IMR-90 (cell line): ENCODE measurements around the gene DMRT1. TPM values are rescaled to one million over a fixed set of nuclear protein-coding genes. Genes with fewer than 3 reads are reported as not detected.

Experiments
- ATAC-seq: fragments of 200-7000 bp; cut with Tn5 transposase; 2 replicates; pipeline ENCODE4 v1.9.1; 2020; ENCODE audit warnings: low read depth, mild to moderate bottlenecking, moderate library complexity
- BruUV-seq: library from RNA; stranded (reverse); fragments of 400-500 nt; replicated peaks from 2 replicates; lab custom pipeline; 2021; lab: Mats Ljungman, UMichigan
- CTCF ChIA-PET: fragments of 300-600 bp; formaldehyde crosslinking; extraction: SDS; loops from one replicate; lab custom pipeline; 2021; ENCODE audit warnings: antibody characterized with exemption; lab: Yijun Ruan, JAX
- POLR2A ChIA-PET: fragments of 300-600 bp; sonication (Branson Sonifier 250); formaldehyde crosslinking; loops from one replicate; lab custom pipeline; 2022; ENCODE audit warnings: antibody characterized with exemption; ENCODE audit not compliant: unreplicated experiment; lab: Charles Lee
- DNase-seq: peaks from one replicate; pipeline ENCODE4 v3.0.0; 2013
- H2AFZ ChIP-seq: replicated peaks from 2 replicates; pipeline ENCODE3; 2013; ENCODE audit warnings: low read length, mild to moderate bottlenecking; ENCODE audit not compliant: poor library complexity
- H2AK5ac ChIP-seq: 2 replicates; pipeline ENCODE4 v1.6.1; 2013; ENCODE audit warnings: low read depth, low read length, inconsistent platforms
- H2AK9ac ChIP-seq: replicated peaks from 2 replicates; pipeline ENCODE3; 2013; ENCODE audit warnings: mild to moderate bottlenecking, low read depth, low read length, moderate library complexity; ENCODE audit not compliant: poor library complexity
- H2BK120ac ChIP-seq: 2 replicates; pipeline ENCODE4 v1.6.1; 2013; ENCODE audit warnings: low read depth, low read length, inconsistent platforms
- H2BK15ac ChIP-seq: 3 replicates; pipeline ENCODE4 v1.6.1; 2013; ENCODE audit warnings: low read depth, low read length, inconsistent platforms
- H2BK20ac ChIP-seq: 2 replicates; pipeline ENCODE4 v1.6.1; 2013; ENCODE audit warnings: low read depth, mild to moderate bottlenecking, inconsistent platforms, low read length, moderate library complexity
- H2BK5ac ChIP-seq: 2 replicates; pipeline ENCODE4 v1.6.1; 2013; ENCODE audit warnings: mild to moderate bottlenecking, low read depth, low read length, inconsistent platforms; ENCODE audit not compliant: poor library complexity, severe bottlenecking
- H3K14ac ChIP-seq: replicated peaks from 2 replicates; pipeline ENCODE4 v1.6.1; 2013; ENCODE audit warnings: low read depth, low read length, inconsistent platforms
- H3K18ac ChIP-seq: 2 replicates; pipeline ENCODE4 v1.6.1; 2013; ENCODE audit warnings: low read depth, low read length, control low read depth
- H3K23ac ChIP-seq: 2 replicates; pipeline ENCODE4 v1.6.1; 2013; ENCODE audit warnings: low read depth, low read length, inconsistent platforms
- H3K27ac ChIP-seq: 2 replicates; pipeline ENCODE4 v1.5.1; 2013; ENCODE audit warnings: mild to moderate bottlenecking, control low read depth, low read length; ENCODE audit not compliant: insufficient read depth
- H3K27me3 ChIP-seq: 2 replicates; pipeline ENCODE4 v1.6.1; 2013; ENCODE audit warnings: low read length; ENCODE audit not compliant: control insufficient read depth, insufficient read depth
- H3K36me3 ChIP-seq: 2 replicates; pipeline ENCODE4 v1.6.1; 2013; ENCODE audit warnings: low read length, mixed read lengths; ENCODE audit not compliant: control insufficient read depth, insufficient read depth
- H3K4ac ChIP-seq: 2 replicates; pipeline ENCODE4 v1.6.1; 2013; ENCODE audit warnings: low read depth, low read length, inconsistent platforms
- H3K4me1 ChIP-seq: 2 replicates; pipeline ENCODE4 v1.6.1; 2013; ENCODE audit warnings: low read length, mixed read lengths; ENCODE audit not compliant: control insufficient read depth, insufficient read depth
- H3K4me2 ChIP-seq: 2 replicates; pipeline ENCODE4 v1.6.1; 2013; ENCODE audit warnings: low read depth, mild to moderate bottlenecking, control low read depth, low read length, moderate library complexity
- H3K4me3 ChIP-seq: 2 replicates; pipeline ENCODE4 v1.5.1; 2013; ENCODE audit warnings: low read depth, mild to moderate bottlenecking, control low read depth, low read length, moderate library complexity; ENCODE audit not compliant: insufficient read depth
- H3K56ac ChIP-seq: 2 replicates; pipeline ENCODE4 v1.6.1; 2013; ENCODE audit warnings: low read length, inconsistent platforms; ENCODE audit not compliant: insufficient read depth; ENCODE audit errors: extremely low read depth
- H3K79me1 ChIP-seq, 2 experiments: 2 replicates each; pipeline ENCODE4 v1.6.1; 2013; ENCODE audit warnings: low read length in 2 of 2, inconsistent platforms in 1 of 2, low read depth in 1 of 2
- H3K9ac ChIP-seq: 2 replicates; pipeline ENCODE4 v1.6.1; 2013; ENCODE audit warnings: low read depth, low read length, control low read depth
- H3K9me1 ChIP-seq: 2 replicates; pipeline ENCODE4 v1.6.1; 2013; ENCODE audit warnings: low read length, inconsistent platforms; ENCODE audit not compliant: insufficient read depth
- H3K9me3 ChIP-seq: 2 replicates; pipeline ENCODE4 v1.6.1; 2013; ENCODE audit warnings: low read length; ENCODE audit not compliant: control insufficient read depth, insufficient read depth
- H4K20me1 ChIP-seq: 2 replicates; pipeline ENCODE4 v1.6.1; 2013; ENCODE audit warnings: low read length, inconsistent platforms; ENCODE audit not compliant: insufficient read depth
- H4K5ac ChIP-seq: 2 replicates; pipeline ENCODE4 v1.6.1; 2013; ENCODE audit warnings: mild to moderate bottlenecking, low read depth, low read length, control low read depth
- H4K8ac ChIP-seq, 2 experiments: 2 replicates each; pipeline ENCODE4 v1.6.1; 2013; ENCODE audit warnings: low read depth in 2 of 2, low read length in 2 of 2, control low read depth in 1 of 2, inconsistent platforms in 1 of 2
- H4K91ac ChIP-seq: 2 replicates; pipeline ENCODE4 v1.6.1; 2013; ENCODE audit warnings: low read depth, low read length, inconsistent platforms; ENCODE audit not compliant: insufficient read depth
- BHLHE40 ChIP-seq: fragments of 150-350 bp; IDR thresholded peaks from 2 replicates; pipeline ENCODE4 v1.6.1; 2016; ENCODE audit warnings: mild to moderate bottlenecking, low read depth, low read length
- CEBPB ChIP-seq: IDR thresholded peaks from 2 replicates; pipeline ENCODE4 v1.6.1; 2012; ENCODE audit warnings: low read depth, low read length, improper control_type of control experiment
- CHD1 ChIP-seq: IDR thresholded peaks from 2 replicates; pipeline ENCODE4 v1.6.1; 2012; ENCODE audit warnings: low read depth, low read length, improper control_type of control experiment
- CTCF ChIP-seq: conservative IDR thresholded peaks from 2 replicates; pipeline ENCODE4 v1.5.1; 2012; ENCODE audit warnings: mild to moderate bottlenecking, low read depth, low read length, improper control_type of control experiment
- FOS ChIP-seq: fragments of 150-350 bp; IDR thresholded peaks from 2 replicates; pipeline ENCODE4 v1.6.1; 2016; ENCODE audit warnings: low read depth, low read length
- MAZ ChIP-seq: IDR thresholded peaks from 2 replicates; pipeline ENCODE4 v1.6.1; 2012; ENCODE audit warnings: low read depth, mild to moderate bottlenecking, low read length, improper control_type of control experiment, moderate library complexity, borderline replicate concordance
- MXI1 ChIP-seq: IDR thresholded peaks from 2 replicates; pipeline ENCODE4 v1.6.1; 2012; ENCODE audit warnings: low read depth, mild to moderate bottlenecking, low read length, moderate library complexity, borderline replicate concordance
- NFE2L2 ChIP-seq: fragments of 150-350 bp; IDR thresholded peaks from 2 replicates; pipeline ENCODE4 v1.6.1; 2016; ENCODE audit warnings: low read depth, mild to moderate bottlenecking, low read length
- RAD21 ChIP-seq: IDR thresholded peaks from 2 replicates; pipeline ENCODE4 v1.6.1; 2012; ENCODE audit warnings: low read length, improper control_type of control experiment
- RCOR1 ChIP-seq: IDR thresholded peaks from 2 replicates; pipeline ENCODE4 v1.6.1; 2012; ENCODE audit warnings: mild to moderate bottlenecking, low read length, improper control_type of control experiment; ENCODE audit not compliant: insufficient replicate concordance
- RFX5 ChIP-seq: IDR thresholded peaks from 2 replicates; pipeline ENCODE4 v1.8.0; 2012; ENCODE audit warnings: low read depth, mild to moderate bottlenecking, low read length, moderate library complexity
- SMC3 ChIP-seq: fragments of 150-350 bp; IDR thresholded peaks from 2 replicates; pipeline ENCODE4 v1.6.1; 2016; ENCODE audit warnings: low read depth, mild to moderate bottlenecking, antibody characterized with exemption, low read length, moderate library complexity
- USF2 ChIP-seq: fragments of 150-350 bp; IDR thresholded peaks from 2 replicates; pipeline ENCODE4 v1.6.1; 2017; ENCODE audit warnings: mild to moderate bottlenecking, antibody characterized with exemption, low read length, low read depth
- WGBS, 2 experiments: methylation state at CpG; one replicate each; pipeline versions ENCODE4 v1.1.5 to v1.1.7; 2013; ENCODE audit warnings: missing lambda C conversion rate in 2 of 2; ENCODE audit not compliant: insufficient read length in 1 of 2; ENCODE audit errors: extremely low coverage in 2 of 2; 5-methylcytosine and 5-hydroxymethylcytosine counted together
- dilution Hi-C: fragments of 300-500 bp; cut with HindIII; formaldehyde crosslinking; loops from one replicate; pipeline ENCODE4 v1.14.3; 2018; ENCODE audit warnings: low sequenced_read_pairs; ENCODE audit not compliant: unreplicated experiment
- in situ Hi-C: fragments of 300-500 bp; cut with MboI; formaldehyde crosslinking; loops from 3 replicates; pipeline ENCODE4 v1.14.3; 2019; ENCODE audit warnings: low sequenced_read_pairs, inconsistent platforms, mixed read lengths
- intact Hi-C: fragments of 100-400 bp; cut with micrococcal nuclease; formaldehyde crosslinking; loops from 2 replicates; pipeline ENCODE4 v1.10.0; 2022
- polyA plus RNA-seq, 3 experiments: library from polyadenylated mRNA; depleted of rRNA; stranded (reverse); fragments of >200 nt; gene quantifications; 2 replicates each; pipeline ENCODE4 v1.2.3, GENCODE V29; 2012; ENCODE audit warnings: low replicate concordance in 1 of 3
- total RNA-seq: library from RNA; depleted of rRNA; stranded (reverse); fragments of >200 nt; gene quantifications from 2 replicates; pipeline ENCODE4 v1.2.3, GENCODE V29; 2012
- TF ChIP-seq, protein P1 (sequence below): fragments of 150-350 bp; IDR thresholded peaks from 2 replicates; pipeline ENCODE4 v1.6.1; 2016; ENCODE audit warnings: low read depth, mild to moderate bottlenecking, low read length, moderate library complexity, borderline replicate concordance

The DMRT1 gene
- total and polyA plus RNA-seq, 2 of the 4 experiments (the other 2 are of a cell fraction) = not detected

- no TSS peak for BruUV-seq
- H4K5ac ChIP-seq = no peak overlapping the region
- no peak overlapping the region for H3K18ac ChIP-seq
- H2BK120ac ChIP-seq = no peak overlapping the region
- in situ Hi-C loops = no loop called here
- POLR2A ChIA-PET = no interaction called here
- H3K79me1 ChIP-seq = no peaks in the 10 kb centered on the region
- H2AK9ac ChIP-seq = no peak overlapping the region
- no peaks in the 10 kb centered on the region for H3K36me3 ChIP-seq
- no peak overlapping the region for H3K4ac ChIP-seq
- H3K9me1 ChIP-seq = no peaks in the 10 kb centered on the region
- H2BK15ac ChIP-seq = no peak overlapping the region
- H3K23ac ChIP-seq = no peak overlapping the region
- DNase-seq (no peak), ATAC-seq (no peak)
- H2BK5ac ChIP-seq = no peak overlapping the region
- dilution Hi-C loops = no loop called here
- H3K9ac ChIP-seq = no peak overlapping the region
- no peak overlapping the region for H4K91ac ChIP-seq
- H4K8ac ChIP-seq = no peak overlapping the region
- H3K27ac ChIP-seq = no peak overlapping the region
- no peak overlapping the region for H3K14ac ChIP-seq
- H4K20me1 ChIP-seq = no peaks in the 10 kb centered on the region
- no peaks in the 10 kb centered on the region; the same call in none of the 2 replicates for H3K27me3 ChIP-seq
- intact Hi-C loops = no loop called here
- H3K4me3 ChIP-seq = no peak overlapping the region
- no peak overlapping the region for H3K4me2 ChIP-seq
- H2BK20ac ChIP-seq = no peak overlapping the region
- 79% methylated on average over 2 of the region's 10 CpGs; no CpG with 5 or more reads in 1 of the 2 experiments for WGBS, 2 experiments
- no peak overlapping the region for H2AFZ ChIP-seq
- CTCF ChIA-PET = interaction anchor here (1.0 kb wide), 1 partner anchor 24 kb away, joined by 3 read pairs; no protein-coding TSS in a partner anchor
- H3K4me1 ChIP-seq = no peaks in the 10 kb centered on the region
- no peak overlapping the region for H3K56ac ChIP-seq
- no peak overlapping the region for H2AK5ac ChIP-seq
- no peaks in the 10 kb centered on the region for H3K9me3 ChIP-seq
- TF ChIP-seq FOS (no peak), BHLHE40 (no peak), NFE2L2 (no peak), CTCF (no peak), RCOR1 (no peak), MXI1 (no peak), CHD1 (no peak), MAZ (no peak), USF2 (no peak), RAD21 (no peak), CEBPB (no peak), RFX5 (no peak), SMC3 (no peak)
- TF ChIP-seq, protein P1, sequence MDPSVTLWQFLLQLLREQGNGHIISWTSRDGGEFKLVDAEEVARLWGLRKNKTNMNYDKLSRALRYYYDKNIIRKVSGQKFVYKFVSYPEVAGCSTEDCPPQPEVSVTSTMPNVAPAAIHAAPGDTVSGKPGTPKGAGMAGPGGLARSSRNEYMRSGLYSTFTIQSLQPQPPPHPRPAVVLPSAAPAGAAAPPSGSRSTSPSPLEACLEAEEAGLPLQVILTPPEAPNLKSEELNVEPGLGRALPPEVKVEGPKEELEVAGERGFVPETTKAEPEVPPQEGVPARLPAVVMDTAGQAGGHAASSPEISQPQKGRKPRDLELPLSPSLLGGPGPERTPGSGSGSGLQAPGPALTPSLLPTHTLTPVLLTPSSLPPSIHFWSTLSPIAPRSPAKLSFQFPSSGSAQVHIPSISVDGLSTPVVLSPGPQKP = no peak
Observed at GRCh38 chr9:875119-875962, 33.8 kb downstream of the DMRT1 start.
